22Rv1 (cell line): ENCODE data around the gene TOP1.

Experiments used
- CTCF ChIP-seq: fragments of 450-650 bp; IDR thresholded peaks from 2 replicates; pipeline ENCODE4 v1.5.1; 2017; ENCODE audit warnings: mild to moderate bottlenecking
- ZFX ChIP-seq: fragments of 450-650 bp; IDR thresholded peaks from 2 replicates; pipeline ENCODE4 v1.6.1; 2017; ENCODE audit warnings: antibody characterized with exemption, borderline replicate concordance

DNA sequence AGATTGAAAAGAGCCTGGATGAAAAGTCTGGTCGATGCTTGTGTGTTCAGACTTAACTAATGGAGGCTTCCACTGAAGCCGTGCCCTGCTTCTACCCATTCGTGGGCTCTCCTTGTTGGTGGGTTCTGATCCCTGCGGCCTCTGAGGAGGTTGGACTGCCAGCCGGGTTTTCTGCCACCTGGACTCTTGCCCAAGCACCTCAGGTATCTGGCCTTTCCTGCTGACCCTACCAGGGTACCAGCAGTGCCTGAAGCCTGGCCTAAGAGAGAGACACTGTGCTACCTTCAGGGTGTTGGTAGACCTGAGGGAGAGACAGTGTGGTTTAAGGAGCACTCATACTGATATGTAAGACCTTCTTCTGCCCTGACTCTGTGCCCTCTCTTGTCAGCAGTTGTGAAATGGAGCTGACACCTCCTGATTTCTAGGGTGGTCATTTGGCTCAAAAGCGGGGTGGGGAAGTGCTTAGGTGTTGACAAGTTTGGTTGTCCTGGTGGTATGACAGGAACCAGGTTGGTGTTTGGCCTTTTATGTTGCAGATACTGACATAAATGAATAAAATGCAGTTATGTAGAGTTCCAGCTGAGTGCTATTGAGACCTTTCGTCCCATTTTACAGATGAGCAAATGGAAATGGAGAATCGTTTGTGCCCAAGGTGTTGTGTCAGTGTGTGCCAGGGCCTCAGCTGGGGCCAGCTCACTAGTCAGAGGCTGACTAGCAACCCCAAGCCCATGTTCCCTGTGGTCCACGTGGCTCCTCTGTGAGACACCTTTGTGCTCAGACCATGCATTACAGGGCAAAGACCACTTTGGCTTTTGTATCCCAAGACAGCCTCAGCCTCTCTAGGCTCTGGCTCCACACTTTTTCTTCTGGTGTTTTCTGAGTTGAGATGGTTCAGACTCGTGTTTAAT, 111.9 kb downstream of the TOP1 start:
- TF ChIP-seq CTCF (no peak), ZFX (no peak)
